ENCODE data around the gene ZNF189. TPM values are rescaled to one million over a fixed set of nuclear protein-coding genes. Genes with fewer than 3 reads are reported as not detected.

Gene ZNF189
- 14.4 and 14.6 TPM in 2 replicates for total RNA-seq
- polyA plus RNA-seq: 2.5 and 3.3 TPM in 2 replicates
- polyA plus RNA-seq (2011; cell fraction: cytosol; rRNA removed): 4.1 and 4.7 TPM in 2 replicates
- 17.7 and 17.9 TPM in 2 replicates for polyA plus RNA-seq (2011; cell fraction: nucleus; rRNA removed)
- polyA plus RNA-seq (2012): 10.7 and 14.1 TPM in 2 replicates
- 5.8 and 6.2 TPM in 2 replicates for polyA minus RNA-seq
- 2.0 TPM for polyA minus RNA-seq (2011; cell fraction: cytosol; rRNA and poly(A)+ RNA removed)
- 16.0 and 16.6 TPM in 2 replicates for polyA minus RNA-seq (2011; cell fraction: nucleus; rRNA and poly(A)+ RNA removed)
- Bru-seq, nascent RNA: percentile 92 among the genes with signal in this experiment
- percentile 85 among the genes with signal in this experiment for BruChase-seq, experiment 1, labeled RNA remaining after a 6-hour chase
- BruChase-seq, experiment 2, labeled RNA remaining after a 2-hour chase: percentile 90 among the genes with signal in this experiment
- long read RNA-seq, partial matches to known transcripts: 0 of 3 reads
- long read RNA-seq, other reads (novel, unspliced or antisense): 3 of 3 reads

DNA sequence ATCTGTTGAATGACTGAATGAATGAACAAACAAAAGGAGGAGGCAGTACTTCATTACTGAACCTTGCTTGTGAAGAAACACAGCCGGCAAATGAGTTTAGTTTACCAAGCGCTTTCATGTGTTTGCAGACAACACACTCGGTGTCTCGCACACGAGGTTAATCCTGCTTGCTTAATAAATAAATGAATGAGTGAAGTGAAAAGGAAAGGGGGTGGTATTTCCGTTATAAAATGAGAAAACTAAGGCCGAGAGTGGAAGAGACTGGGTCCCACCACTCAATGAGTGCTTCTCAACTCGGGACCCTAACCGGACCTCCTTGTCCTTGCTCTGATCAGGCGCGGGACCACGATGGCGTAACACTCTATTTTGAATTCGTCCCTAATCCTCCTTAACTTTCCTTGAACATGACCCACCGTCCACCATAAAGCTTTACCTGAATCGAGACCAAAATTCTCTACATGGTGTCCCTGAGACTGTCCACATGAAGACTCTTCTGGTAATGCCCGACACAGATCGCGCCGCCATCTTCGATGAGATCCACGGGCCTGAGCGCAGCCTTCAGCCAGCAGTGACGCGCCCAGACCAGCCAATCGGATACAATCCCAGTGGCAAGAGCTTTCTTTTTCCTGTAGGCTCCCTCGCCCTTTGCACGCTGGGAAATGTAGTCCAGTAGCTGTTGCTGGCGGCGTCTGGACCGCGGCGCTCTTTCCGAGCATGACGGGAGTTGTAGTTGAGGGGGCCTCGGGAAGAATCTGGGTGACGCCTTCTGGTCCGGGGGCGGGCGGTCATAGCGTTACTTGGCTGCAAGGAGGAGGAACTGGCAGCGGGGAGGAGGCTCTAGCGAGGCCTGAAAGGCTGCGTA lies at the start of gene ZNF189, which contains the start of gene MRPL50:
Gene ZNF189, plus strand, starts transcription at position 784 of the 862 bp plus-strand sequence. CDS start 306 bp downstream, outside the sequence.
Gene MRPL50, minus strand, starts transcription at position 551 of the 862 bp plus-strand sequence. Its CDS starts 26 bp downstream, at position 525.
- POLR2A ChIA-PET: interaction anchor here (0.8 to 1.1 kb wide), 4 partner anchors 10 to 304 kb away, joined by 3 to 8 read pairs (median 6); partner anchors contain the start of gene RNF20
- intact Hi-C loops (cut with micrococcal nuclease): loop anchor here (1.0 to 5.0 kb wide), 6 partner anchors 10 to 1575 kb away; partner anchors contain the start of genes MSANTD3 and RNF20

More for the DNA sequence above, at the start of gene ZNF189, which contains the start of gene MRPL50:
- CTCF ChIA-PET: interaction anchor here (0.5 to 2.2 kb wide), 8 partner anchors 10 to 1824 kb away, joined by 3 to 22 read pairs (median 3); no protein-coding TSS in a partner anchor
- Histone ChIP-seq H3K4me3 (replicated peaks in 1 of 3; ENCODE audit: insufficient read depth in 1 of 3, low read depth in 1 of 3, low read length in 3 of 3) (peak within 1 kb of the TSS; percentile 66 to 97 (median 92)), H3K27me3 (ENCODE audit: control insufficient read depth in 2 of 2, insufficient read depth in 2 of 2, low read length in 2 of 2) (no peaks in the 10 kb centered on the region), H3K4me1 (ENCODE audit: control insufficient read depth, extremely low read depth, insufficient read depth, low read length) (peaks cover 26% of the 10 kb centered on the region), H2AFZ (ENCODE audit: low read depth, low read length) (peak within 1 kb of the TSS; percentile 99), H4K20me1 (replicated peaks; ENCODE audit: control insufficient read depth, extremely low read depth, insufficient read depth, low read length) (no peaks in the 10 kb centered on the region), H3K27ac (ENCODE audit: insufficient read depth, low read depth, low read length) (peak within 1 kb of the TSS; percentile 87), H3K9me1 (replicated peaks; ENCODE audit: control insufficient read depth, extremely low read depth, insufficient read depth, low read length) (no peaks in the 10 kb centered on the region), H3K79me2 (ENCODE audit: control insufficient read depth, insufficient read depth, low read length) (peaks cover 76% of the 10 kb centered on the region), H3K9ac (replicated peaks; ENCODE audit: extremely low read depth, insufficient read depth, low read length) (peak within 1 kb of the TSS; percentile 93), H3K4me2 (ENCODE audit: insufficient read depth, low read length) (peak within 1 kb of the TSS; percentile 98), H3K36me3 (ENCODE audit: control insufficient read depth in 2 of 2, extremely low read depth in 1 of 2, insufficient read depth in 2 of 2, low read length in 2 of 2) (peaks cover 7% of the 10 kb centered on the region in 2 experiments), H3K9me3 (replicated peaks; ENCODE audit: control insufficient read depth, insufficient read depth, low read length) (no peaks in the 10 kb centered on the region)
- dilution Hi-C loops (cut with MboI; ENCODE audit: extremely low pct_ligation_motif_present, low sequenced_read_pairs): no loop called here
- FAIRE-seq (peak; percentile 91), DNase-seq (ENCODE audit: low read depth, low spot score) (peak; percentile 99)
- TSS peak; percentile 62 for BruUV-seq (replicated peaks)
- TF ChIP-seq POLR2AphosphoS5 (IDR thresholded peaks at IDR 0.05; ENCODE audit: insufficient read depth, low read depth, low read length) (peak; percentile 77), JUN (IDR thresholded peaks at IDR 0.05; ENCODE audit: borderline replicate concordance, insufficient read depth, insufficient read length, low read depth) (no peak), MYC (IDR thresholded peaks at IDR 0.05; ENCODE audit: low read depth, low read length) (no peak), EZH2 (IDR thresholded peaks at IDR 0.05; ENCODE audit: borderline replicate concordance, low read depth, low read length, severe bottlenecking) (no peak), POLR2A (IDR thresholded peaks at IDR 0.05; ENCODE audit: low read depth, low read length) (peak; percentile 78), FOS (IDR thresholded peaks at IDR 0.05; ENCODE audit: borderline replicate concordance, insufficient read depth, low read length) (no peak), GATA2 (IDR thresholded peaks at IDR 0.05; ENCODE audit: insufficient read depth, insufficient read length, low read depth, low read length) (no peak)
- TF ChIP-seq, protein P1, sequence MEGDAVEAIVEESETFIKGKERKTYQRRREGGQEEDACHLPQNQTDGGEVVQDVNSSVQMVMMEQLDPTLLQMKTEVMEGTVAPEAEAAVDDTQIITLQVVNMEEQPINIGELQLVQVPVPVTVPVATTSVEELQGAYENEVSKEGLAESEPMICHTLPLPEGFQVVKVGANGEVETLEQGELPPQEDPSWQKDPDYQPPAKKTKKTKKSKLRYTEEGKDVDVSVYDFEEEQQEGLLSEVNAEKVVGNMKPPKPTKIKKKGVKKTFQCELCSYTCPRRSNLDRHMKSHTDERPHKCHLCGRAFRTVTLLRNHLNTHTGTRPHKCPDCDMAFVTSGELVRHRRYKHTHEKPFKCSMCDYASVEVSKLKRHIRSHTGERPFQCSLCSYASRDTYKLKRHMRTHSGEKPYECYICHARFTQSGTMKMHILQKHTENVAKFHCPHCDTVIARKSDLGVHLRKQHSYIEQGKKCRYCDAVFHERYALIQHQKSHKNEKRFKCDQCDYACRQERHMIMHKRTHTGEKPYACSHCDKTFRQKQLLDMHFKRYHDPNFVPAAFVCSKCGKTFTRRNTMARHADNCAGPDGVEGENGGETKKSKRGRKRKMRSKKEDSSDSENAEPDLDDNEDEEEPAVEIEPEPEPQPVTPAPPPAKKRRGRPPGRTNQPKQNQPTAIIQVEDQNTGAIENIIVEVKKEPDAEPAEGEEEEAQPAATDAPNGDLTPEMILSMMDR (IDR thresholded peaks at IDR 0.05; ENCODE audit: extremely low read depth in 1 of 2, insufficient read depth in 1 of 2, low read depth in 1 of 2, low read length in 2 of 2): no peak
- TF ChIP-seq, protein P2, sequence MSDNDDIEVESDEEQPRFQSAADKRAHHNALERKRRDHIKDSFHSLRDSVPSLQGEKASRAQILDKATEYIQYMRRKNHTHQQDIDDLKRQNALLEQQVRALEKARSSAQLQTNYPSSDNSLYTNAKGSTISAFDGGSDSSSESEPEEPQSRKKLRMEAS (IDR thresholded peaks at IDR 0.05; ENCODE audit: insufficient read depth, insufficient read length): no peak

Measured in endothelial cell of umbilical vein (primary cell).